GM12875 (cell line): Measurements from ENCODE around the gene AKT1.
"Not testable (repeated sequence)": the region's sequence is repeated elsewhere in the genome, so short reads cannot be mapped to it uniquely, and the experiment has no call there.

Source experiments
- H3K4me3 ChIP-seq: one replicate; pipeline ENCODE4 v1.5.1; 2011; ENCODE audit warnings: low read depth, low read length, control low read depth
- TF ChIP-seq, protein P1 (sequence below): IDR thresholded peaks from 2 replicates; pipeline ENCODE4 v1.5.1; 2011; ENCODE audit warnings: low read depth, mild to moderate bottlenecking, control low read depth, inconsistent platforms, low read length, moderate library complexity, borderline replicate concordance; ENCODE audit not compliant: insufficient read depth

The AKT1 gene

DNA sequence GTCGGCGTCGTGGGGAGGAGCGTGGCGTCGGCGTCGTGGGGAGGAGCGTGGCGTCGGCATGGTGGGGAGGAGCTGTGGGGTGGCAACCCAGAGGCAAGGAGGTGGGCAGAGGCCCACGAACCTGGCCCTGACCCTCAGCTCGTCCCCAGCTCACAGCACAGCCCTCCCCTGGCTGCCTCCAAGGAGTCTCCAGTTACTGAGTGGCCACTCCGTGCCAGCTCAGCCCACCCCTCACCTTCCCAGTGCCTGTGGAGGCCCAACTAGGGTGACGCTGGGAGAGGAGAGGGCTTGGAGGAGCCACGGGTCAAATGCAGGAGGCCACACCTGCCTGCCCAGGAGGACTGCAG lies 65.7 kb downstream of the AKT1 start:
- TF ChIP-seq, protein P1, sequence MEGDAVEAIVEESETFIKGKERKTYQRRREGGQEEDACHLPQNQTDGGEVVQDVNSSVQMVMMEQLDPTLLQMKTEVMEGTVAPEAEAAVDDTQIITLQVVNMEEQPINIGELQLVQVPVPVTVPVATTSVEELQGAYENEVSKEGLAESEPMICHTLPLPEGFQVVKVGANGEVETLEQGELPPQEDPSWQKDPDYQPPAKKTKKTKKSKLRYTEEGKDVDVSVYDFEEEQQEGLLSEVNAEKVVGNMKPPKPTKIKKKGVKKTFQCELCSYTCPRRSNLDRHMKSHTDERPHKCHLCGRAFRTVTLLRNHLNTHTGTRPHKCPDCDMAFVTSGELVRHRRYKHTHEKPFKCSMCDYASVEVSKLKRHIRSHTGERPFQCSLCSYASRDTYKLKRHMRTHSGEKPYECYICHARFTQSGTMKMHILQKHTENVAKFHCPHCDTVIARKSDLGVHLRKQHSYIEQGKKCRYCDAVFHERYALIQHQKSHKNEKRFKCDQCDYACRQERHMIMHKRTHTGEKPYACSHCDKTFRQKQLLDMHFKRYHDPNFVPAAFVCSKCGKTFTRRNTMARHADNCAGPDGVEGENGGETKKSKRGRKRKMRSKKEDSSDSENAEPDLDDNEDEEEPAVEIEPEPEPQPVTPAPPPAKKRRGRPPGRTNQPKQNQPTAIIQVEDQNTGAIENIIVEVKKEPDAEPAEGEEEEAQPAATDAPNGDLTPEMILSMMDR, result no peak
- no peak overlapping the region for H3K4me3 ChIP-seq

DNA sequence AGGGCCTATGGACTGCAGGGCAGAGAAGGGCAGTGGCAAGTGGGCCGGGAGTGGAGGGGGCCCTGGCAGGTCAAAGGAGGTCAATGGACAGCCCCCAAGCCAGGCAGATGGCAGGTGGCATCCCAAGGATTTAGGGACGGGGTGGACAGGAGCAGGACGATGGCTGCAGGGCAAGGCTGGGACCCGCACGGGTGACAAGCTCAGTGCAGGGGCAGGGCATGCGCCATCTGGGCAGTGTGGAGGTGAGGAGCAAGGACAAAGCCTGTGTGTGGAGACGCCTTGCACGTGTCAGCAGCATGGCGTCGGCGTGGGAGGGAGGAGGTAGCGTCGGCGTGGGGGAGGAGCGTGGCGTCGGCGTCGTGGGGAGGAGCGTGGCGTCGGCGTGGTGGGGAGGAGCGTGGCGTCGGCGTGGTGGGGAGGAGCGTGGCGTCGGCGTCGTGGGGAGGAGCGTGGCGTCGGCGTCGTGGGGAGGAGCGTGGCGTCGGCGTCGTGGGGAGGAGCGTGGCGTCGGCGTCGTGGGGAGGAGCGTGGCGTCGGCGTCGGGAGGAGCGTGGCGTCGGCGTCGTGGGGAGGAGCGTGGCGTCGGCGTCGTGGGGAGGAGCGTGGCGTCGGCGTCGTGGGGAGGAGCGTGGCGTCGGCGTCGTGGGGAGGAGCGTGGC lies 66.2 kb downstream of the AKT1 start:
- H3K4me3 ChIP-seq, result not testable (repeated sequence)

DNA sequence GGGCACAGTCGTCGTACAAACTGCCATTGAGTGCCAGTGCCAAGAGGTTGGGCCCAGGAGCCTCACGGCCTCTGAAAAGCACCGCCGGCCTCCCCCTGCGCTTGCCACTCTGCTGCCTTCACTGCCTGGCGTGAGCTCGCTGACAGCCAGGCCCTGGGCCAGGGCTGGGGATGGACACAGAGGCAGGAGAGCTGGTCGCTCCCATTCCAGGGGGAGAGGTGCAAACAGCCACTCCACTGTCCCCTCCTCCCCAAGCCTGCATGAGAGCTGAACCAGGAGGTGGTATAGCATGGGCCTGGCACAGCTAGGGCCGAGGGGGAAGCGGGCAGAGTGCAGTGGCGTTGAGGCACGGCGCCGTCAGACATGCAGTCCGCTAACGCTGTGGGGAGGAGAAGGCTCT lies 66.9 kb downstream of the AKT1 start:
- H3K4me3 ChIP-seq, result no peak overlapping the region

DNA sequence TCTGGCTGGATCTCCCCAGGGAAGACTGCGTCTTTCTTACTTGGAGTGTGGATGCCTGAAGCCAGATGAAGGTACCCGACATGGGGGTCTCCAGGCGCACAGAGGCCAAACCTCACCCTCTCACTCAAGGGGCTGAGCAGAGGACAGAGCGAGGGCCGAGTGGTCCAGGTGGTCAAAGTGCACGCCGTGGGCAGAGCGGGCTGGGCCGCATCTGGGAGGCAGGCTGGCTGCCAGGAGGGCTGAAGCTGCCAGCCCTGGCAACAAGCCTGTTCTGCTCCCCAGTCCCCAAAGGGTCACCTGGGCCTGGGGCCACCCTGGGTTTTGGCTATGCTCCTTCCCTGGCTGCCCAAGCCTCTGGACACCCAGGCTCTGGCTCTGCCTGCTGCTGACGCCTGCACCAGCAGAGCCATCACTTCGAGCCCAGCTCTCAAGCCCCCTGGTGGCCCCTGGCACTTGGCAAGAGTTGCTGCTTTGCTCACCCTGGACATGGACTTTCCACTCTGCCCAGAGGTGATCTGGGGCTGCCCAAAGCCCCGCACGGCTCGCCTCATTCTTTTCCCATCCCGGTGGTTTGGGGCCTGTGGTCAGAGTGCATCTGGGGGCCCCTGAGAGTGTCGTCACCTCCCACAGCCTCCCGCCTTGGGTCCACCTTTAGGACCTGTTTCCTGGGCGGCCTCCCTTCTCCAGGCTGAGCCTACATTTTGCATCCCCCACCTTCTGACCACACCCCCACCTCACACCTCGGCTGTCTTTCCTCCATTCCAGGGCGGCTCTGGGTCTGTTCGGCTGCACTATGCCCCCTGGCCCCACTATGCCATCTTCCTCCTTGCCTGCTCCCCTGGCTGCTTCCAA lies 68.7 kb downstream of the AKT1 start:
- TF ChIP-seq, protein P1, result no peak

More for the DNA sequence above, 66.9 kb downstream of the AKT1 start:
- TF ChIP-seq, protein P1, result no peak

DNA sequence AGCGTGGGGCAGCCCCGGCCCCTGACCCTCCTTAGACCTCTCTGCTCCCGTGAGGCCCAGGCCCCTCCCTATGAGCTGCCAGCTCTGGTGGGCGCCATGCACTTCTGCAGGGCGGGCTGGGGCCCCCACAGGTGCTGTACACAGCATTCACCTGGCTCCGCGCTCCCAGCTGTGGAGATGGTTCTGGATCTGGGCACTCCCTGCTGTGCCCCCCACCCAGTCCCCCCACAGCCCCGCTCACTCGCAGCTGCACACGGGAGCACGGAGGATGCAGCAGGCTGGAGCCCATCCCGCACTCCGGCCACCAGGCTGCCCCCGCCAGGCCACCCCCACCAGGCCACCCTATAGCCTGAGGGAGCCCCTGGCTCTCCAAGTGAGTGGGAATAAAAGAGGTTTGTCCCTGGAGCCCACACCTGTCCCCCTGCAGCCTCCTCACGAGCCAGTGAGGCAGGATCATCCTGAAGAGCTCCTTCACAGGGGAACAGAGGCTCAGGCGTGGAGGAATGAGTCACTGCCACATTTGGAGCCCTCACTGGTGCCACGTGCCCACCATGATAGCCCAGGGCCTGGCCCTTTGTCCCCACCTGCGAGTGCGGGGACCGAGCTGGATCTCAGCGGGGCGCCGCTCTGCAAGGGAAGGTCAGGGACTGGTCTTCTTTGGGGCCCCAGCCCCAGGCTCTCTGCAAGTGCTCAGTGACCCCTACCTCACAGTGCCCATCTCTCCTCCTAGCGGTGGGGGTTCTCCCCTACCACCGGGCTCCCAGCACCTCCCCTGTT lies 69.6 kb downstream of the AKT1 start:
- no peak overlapping the region for H3K4me3 ChIP-seq
- TF ChIP-seq, protein P1, result no peak

More for the DNA sequence above, 68.7 kb downstream of the AKT1 start:
- no peak overlapping the region for H3K4me3 ChIP-seq

DNA sequence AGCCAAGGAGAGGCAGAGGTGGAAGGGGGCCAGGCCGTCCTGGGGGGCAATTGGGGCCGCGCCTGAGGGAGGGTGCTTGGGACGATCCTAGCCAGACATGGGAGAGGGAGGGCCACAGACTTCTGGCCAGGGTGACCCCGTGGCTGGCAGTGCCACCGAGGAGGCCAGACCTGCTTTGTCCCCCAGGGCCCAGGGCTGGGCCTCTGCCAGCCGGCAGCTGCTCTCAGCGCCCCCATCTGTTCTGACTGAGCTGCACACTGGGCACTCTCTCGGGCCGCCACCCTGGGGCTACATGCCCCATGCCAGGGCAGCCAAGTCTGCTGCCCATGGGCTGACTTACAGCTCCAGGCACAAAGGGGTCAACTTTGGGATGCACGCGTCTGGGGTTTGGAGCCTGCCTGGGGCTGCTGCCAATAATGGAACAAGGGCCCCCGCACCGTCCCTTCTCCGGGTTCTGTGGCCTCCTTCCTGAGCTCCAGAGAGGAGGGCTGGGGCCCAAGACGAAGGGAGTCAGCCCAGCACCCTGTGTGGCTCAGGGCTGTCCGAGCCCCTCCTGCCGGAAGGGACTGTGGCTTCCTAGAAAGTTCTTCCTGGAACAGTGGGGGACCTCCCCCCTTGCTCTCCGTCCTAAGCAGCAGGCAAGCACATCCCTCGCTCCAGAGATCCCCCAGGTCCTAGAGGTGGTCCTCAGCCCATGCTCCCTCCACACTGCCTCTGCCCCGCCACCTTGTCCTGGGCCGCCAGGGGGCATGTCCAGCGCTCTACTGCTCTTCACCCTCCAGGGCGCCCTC lies 70.4 kb downstream of the AKT1 start:
- H3K4me3 ChIP-seq, result no peak overlapping the region
- TF ChIP-seq, protein P1, result 0 out of 2 replicates have a peak, but pooled peaks have one; percentile 10
